ENCODE results near the gene PLCB2.

Gene PLCB2, protein sequence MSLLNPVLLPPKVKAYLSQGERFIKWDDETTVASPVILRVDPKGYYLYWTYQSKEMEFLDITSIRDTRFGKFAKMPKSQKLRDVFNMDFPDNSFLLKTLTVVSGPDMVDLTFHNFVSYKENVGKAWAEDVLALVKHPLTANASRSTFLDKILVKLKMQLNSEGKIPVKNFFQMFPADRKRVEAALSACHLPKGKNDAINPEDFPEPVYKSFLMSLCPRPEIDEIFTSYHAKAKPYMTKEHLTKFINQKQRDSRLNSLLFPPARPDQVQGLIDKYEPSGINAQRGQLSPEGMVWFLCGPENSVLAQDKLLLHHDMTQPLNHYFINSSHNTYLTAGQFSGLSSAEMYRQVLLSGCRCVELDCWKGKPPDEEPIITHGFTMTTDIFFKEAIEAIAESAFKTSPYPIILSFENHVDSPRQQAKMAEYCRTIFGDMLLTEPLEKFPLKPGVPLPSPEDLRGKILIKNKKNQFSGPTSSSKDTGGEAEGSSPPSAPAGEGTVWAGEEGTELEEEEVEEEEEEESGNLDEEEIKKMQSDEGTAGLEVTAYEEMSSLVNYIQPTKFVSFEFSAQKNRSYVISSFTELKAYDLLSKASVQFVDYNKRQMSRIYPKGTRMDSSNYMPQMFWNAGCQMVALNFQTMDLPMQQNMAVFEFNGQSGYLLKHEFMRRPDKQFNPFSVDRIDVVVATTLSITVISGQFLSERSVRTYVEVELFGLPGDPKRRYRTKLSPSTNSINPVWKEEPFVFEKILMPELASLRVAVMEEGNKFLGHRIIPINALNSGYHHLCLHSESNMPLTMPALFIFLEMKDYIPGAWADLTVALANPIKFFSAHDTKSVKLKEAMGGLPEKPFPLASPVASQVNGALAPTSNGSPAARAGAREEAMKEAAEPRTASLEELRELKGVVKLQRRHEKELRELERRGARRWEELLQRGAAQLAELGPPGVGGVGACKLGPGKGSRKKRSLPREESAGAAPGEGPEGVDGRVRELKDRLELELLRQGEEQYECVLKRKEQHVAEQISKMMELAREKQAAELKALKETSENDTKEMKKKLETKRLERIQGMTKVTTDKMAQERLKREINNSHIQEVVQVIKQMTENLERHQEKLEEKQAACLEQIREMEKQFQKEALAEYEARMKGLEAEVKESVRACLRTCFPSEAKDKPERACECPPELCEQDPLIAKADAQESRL

DNA sequence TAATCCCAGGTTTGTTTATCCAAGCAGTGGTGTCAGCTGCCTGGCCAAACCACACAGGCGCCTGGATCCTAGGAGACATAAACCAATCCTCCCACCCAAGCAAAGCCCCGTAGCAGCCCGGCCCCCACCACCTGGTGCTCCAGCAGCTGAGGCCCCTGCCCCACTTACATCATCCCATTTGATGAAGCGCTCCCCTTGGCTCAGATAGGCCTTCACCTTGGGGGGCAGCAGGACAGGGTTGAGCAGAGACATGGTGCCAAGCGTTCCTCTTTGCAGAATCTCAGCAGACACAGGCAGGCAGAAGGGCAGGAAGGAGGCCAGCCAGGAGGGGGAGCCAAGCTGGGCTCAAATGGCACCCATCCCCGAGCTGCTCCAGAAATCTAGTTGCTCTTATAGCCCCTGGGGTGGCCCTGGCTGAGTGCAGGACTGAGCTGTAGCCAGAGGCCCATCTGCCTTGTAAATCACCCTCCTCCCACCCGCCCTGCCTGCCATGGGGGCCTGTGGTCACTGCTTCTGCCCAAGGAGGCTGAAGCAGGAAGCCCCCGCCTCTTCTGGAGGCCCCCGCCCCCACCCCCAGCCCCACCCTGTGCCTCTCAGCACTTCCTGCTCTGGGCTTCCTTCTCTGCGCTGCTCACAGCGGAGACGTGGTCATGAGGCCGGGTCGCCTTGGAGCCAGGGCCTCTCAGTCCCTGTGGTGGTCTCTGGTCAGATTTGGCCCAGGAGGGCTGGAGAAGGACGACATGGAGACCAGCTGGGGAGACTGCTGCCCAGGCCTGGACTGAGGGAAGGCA is at the start of gene PLCB2:
Gene PLCB2 (minus strand): TSS at position 515 of the 791 bp plus-strand sequence. CDS start 263 bp downstream, at position 252.
- DNase-seq (ENCODE audit: low read depth): no peak

DNA sequence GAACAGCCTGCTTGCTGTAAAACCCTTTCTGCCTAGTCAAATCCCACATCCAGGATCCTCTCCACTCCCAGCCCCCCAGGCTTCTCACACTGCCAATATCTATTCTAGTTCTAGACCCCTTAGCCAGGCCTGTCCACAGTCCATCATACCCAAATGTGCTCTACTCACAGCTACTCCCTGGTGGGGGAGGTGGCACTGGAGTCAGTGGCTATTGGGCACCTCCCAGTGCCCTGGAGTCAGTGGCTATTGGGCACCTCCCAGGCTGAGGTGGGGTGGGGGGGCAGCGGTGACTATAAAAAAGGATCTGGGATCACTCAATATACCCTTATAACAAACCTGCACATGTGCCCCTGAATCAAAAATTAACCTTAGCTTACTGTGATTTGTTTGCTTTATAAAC is 49.5 kb upstream of the PLCB2 start:
- DNase-seq (ENCODE audit: low read depth): no peak

DNA sequence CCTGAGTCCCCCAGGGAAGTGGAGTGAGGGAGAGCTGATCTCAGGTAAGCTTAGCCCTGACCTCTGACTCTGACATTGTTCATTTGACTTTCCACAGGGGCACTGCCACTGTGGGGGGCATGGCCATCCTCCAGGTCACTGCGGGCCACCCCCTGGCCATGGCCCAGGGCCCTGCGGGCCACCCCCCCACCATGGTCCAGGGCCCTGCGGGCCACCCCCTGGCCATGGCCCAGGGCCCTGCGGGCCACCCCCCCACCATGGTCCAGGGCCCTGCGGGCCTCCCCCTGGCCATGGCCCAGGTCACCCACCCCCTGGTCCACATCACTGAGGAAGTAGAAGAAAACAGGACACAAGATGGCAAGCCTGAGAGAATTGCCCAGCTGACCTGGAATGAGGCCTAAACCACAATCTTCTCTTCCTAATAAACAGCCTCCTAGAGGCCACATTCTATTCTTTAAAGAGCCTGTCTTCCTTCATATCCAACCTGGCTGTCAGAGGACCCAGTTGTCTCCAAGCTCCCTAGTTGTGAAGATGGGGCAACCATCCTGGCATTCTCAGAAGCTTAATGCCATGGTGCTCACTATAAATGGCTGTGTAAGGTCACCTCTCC is 48.3 kb upstream of the PLCB2 start:
- DNase-seq (ENCODE audit: low read depth): no peak

DNA sequence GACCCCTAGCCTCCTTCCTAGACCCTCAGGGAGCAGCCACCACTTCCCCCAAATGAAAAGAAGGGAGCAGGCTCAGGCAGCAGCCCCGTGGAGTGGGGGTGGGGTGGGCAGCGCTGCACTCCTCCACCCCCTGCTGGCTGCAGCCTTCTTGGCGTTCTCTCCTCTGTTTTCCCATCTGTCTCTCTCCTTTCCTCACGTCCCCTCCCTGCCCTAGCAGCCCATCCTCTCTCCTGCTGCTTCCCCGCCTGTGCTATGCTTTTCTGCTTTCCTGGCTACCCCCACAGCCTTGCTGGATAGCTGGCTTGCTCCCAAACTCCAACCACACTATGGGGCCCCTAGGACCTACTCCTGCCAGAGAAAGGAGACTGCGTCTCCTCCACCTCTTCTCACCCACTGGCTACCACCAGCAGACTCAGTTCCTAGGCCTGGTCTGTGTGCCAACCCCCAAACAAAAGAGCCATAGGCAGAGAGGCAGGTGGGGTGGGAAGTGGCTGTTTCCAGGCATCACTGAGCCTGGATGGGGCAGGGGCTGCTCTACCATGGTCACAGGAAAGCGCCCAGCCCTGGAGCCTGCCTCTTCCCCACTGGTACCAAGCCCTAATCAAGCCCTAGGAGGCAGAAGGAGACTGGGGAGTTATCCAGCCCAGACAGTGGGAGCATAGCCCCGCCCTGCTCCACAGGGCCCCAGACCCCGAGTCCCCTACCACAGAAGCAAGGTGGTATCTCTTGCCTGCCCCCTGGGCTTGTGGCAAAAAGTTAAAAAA is 46.9 kb upstream of the PLCB2 start:
- DNase-seq (ENCODE audit: low read depth): no peak

DNA sequence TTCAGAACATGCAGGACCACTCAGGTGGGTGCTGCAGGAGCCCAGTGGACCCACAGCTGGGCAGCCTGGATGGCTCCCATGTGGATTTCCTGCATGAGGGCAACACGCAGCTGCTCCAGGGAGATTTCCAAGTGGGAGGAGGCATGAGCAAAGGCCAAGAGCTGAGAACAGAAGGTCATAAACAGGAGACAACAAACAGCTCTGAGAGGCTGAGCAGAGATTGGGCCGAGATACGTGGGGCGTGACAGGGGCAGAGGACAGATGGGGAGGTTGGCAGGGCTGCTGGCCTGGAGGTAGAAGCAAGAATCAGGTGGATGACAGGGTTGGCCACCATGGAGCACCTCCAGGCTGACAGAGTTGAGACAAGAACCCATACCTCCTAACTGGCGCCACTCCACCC is 46.0 kb upstream of the PLCB2 start:
- no peak for DNase-seq (ENCODE audit: low read depth)

DNA sequence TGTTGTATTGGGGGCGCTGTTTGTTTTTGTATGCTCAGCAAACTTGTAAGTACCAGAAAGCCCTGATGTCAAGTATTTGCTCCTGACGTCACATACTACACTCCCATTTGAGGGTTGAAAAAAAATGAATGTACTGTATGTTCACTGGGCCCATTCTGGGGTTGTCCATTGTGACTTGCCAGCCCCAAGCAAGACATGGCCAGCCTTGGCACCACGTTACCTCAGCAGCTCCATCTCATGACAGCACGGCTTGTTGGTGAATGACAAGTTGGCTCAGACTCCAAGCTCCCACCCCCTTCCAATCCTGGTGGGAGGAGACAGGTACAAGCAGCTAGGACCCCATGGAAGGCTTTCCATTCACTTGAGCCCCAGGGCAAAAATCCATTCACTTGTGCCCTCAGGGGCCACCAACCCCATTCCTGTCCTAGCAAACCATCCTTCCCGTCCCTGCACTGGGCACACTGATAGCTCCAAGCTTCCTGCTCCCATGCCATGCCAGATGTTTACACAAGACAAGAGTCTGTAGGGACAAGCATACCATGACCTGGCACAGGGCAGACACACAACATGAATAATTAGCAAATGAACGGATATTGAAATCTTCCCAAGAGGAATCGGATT is 44.7 kb upstream of the PLCB2 start:
- DNase-seq (ENCODE audit: low read depth): no peak

DNA sequence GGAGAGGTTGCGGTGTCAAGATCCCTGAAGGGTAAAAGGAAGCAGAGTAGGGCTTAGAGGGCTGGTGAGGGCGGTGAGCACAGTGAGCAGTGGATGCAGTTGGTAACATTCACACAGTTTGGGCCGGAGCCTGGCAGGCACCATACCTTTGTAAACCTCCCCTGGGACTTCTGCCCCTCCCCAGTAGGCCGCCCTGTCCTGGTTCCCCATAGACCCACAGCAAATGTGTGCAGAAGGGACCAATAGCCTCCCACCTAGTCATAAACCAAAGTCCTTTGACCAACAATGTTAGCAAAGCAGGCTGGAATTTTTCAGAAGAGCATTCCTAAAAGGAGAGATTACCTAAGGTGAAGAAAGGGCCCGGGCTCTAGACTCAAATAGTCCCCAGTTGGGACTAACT is 41.4 kb upstream of the PLCB2 start:
- no peak for DNase-seq (ENCODE audit: low read depth)

DNA sequence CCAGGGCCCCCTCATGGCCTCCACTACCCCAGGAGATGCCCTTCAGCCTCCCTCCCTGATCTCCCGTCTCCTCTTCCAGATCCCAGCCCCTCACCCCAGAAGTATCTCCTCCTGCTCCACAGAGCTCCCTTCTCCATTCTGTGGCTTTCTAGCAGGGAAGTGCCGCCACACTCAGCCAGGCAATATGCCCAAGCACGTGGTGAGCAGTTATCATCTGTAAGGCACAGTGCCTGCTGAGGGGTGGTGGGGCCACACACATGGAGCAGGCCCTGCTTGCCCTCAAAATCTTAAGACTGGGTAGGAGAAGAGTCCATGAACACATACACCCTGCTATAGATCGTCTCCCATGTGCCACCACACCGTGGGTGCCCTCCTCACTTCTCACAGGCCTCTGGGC is 40.7 kb upstream of the PLCB2 start:
- no peak for DNase-seq (ENCODE audit: low read depth)

DNA sequence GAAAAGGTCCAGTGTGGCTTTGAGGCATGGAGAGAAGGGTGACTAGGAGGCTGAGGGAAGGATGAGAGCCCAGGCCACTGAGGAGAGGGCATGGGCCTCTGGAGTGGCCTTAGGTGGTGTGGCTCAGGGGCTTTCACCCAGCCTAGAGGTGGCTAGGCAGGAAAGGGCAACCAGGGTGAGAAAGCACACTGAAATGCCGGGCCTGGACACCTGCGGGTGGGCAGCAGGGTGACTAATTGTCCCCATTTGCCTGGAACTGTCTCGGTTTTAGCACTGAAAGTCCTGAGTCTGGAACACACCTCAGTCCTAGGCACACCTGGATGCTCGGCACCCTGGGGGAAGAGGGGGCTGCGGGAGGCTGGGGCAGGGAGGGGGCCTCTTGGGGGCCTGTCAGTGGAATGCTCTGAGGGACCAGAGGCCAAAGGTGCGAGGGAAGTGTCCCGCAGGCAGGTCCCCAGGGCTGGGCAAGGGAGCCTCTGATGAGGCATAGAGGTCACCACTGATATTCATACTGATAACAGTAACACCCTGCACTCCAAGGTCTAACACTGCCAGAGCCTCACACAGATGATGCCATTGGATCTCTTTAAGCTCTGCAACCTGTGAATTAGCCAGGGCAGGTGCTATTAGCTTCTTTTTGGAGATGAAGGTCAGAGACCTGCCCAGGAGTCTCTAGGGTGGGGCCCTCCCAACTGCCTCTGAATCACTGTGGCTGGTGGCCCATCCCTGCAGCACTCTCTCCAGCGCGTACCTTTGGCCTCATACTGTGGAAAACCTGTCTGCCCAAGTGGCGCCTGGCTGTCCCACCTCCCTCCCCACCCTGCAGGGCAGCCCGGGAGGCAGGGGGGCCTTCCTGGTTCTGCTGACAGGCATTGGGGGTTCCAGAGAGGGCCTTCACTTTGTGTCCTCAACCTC is 40.1 kb upstream of the PLCB2 start:
- no peak for DNase-seq (ENCODE audit: low read depth)

DNA sequence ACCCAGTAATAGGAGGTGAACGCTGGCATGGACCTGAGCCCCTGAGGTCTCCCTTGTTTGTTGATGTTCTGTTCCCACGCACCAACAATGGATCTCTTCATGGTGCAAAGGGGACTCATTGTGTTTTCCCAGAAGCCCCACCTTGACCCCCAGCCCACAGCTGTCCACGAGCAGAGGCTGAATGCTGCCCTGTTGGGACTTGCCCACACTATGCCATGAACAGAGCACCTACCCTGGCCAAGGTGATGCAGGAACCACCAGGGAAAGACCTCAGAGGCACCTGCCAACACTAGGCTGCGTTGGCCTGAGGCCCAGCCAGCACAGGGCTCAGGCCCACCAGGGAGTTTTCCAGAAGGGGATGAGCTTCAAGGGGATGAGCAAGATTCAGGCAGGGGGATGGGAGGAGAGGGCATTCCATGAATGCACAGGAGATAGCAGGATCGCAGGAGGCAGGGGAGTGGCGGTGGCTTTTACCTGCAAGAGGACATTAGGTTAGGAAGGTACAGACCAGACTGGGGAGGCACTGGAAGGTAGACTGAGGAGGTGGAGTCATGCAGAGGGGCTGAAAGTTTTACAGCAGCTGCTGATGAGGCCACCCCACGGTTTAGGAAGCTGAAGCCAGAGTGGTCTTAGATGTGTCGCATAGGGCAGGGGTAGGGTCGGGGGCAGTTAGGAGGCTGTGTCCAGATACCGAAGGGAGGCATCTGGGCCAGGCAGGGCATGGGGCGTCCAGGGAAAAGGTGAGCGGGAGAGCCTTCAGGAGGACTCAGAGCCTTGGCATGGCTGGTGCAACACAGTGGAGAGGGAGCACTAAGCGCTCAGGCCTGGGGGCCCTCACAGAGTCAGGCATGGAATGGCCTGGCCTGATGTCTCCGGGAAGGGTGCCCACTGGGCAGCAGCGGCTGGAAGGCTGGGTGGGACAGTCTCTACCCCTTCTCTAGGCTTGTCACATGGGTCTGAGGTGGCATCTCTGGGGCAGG is 39.1 kb upstream of the PLCB2 start:
- no peak for DNase-seq (ENCODE audit: low read depth)

DNA sequence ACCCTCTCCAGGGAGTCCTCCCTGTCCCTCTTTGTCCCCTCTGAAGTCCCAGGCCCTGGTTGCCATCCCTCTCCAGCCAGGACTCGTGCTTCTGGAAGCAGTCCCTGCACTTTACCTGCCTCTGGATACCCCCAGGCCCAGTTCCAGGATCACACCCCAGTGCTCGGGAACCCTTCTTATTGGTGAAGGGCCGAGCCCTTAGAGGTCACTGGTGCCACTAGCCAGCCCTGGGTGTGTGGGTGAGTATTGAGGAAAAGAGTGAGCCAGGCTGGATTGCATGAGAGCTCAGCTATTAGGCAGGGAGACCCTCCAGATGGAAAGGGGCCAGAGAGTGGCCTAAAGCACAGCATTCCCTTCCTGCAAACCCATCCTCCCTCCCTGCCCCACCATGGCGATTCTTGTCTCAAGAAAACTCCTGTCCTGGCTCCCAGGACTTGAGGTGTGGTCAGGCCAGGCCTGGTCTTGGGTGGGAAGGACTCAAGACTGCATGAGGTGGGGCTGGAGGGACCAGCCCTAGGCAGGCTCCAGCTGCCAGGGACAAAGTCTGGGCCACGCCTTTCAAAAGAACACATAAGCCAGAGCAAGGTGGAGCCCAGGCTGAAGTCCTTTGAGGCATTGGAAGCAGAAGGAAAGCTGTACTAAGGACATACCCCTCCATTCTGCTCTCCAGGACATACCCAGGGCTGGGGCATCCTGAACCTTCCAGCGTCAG is 38.3 kb upstream of the PLCB2 start:
- no peak for DNase-seq (ENCODE audit: low read depth)

DNA sequence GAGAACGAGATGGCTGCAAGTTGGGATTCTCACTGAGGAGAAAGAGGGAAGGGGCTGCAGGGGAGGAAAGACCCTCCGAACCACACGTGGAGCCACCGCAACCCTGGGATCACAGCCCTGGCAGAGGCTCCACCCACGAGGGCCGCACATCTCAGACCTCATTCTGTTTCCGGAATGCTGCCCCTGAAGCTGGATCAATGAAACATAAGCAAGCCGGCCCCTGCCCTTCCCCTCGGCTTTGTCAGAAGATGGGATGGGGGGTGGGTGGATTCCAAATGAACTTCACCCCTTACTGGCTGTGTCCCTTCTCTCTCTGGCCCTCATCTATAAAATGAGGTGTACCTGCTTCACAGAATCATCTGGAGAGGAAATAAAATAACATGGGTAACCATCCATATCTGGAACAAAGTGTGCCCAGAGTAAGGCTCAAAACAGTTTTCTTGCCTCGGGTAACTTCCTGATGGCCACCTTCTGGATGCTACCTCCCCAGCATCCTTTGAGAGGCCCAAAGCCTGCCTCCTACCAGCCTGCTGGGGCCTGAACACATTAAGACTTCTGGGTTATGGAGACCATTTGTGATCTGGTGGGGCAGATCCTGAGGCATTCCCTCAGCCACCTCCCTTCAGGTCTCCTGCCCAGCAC is 37.6 kb upstream of the PLCB2 start:
- DNase-seq (ENCODE audit: low read depth): no peak

DNA sequence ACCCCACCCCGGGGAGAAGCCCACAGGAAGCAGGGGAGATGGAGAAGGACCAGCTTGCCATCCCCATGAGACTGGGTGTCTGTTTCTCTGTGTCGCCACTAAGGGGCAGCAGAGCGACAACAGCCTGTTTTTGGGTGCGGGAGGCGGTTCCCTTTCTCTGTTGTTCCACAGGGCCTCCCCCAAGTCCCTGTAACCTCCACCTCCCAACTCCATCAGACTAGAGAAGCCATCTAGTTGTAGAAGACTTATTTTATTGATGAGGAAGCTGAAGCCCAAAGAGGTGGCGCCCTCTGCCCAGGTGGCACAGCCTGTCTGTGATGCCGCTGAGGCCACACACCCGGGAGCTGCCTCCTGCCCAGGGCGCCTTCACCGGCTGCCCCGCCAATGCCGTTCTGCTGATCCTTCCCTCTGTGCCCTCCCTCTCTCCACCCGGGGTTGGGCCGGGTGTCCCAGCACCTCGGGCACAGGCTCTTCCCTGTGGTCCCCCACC is 36.9 kb upstream of the PLCB2 start:
- no peak for DNase-seq (ENCODE audit: low read depth)

DNA sequence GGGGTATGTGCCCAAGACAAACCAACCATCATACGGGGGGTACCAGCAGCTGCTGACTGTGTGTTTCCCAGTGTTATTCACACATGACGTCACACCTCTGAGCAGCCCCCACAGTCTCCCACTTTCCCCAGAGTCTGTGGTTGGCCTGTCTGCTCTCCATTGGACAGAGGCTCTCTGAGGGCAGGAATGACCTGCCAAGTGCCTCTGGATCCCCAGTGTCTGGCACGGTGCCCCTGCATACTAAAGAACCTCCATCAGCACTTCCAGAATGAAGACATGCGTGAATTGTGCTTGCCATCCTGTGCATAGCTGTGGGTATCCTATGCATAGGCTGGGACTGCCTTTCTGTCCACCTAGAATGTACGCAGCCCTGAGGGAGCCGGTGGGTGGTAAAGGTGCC is 36.5 kb upstream of the PLCB2 start:
- DNase-seq (ENCODE audit: low read depth): no peak

DNA sequence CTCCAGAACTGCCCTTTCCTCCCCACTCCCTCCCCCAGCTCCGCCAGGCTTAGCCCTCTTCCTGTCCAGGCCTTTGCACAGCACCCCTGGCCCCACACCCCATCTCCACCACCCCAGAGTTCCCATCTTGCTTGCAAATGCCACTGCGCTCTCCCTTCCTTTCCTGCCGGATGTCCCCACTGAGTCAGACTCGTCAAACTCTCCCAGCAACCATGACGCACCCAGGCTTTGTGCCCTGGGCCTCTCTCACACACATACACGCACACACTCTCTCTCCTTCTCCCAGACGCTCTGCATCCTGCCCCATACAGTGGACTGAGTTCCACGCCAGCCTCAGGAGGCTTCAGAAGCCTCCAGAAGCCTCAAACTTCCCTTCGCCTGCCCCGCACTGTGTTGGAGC is 35.8 kb upstream of the PLCB2 start:
- DNase-seq (ENCODE audit: low read depth): peak; percentile 86

Data from GM04503 (cell line).